Choroid plexus epithelial cell (primary cell): ENCODE data around the gene SYK.
A peak's percentile ranks its signal among the peaks of the same experiment; 100 is the strongest.

Experiments used
- DNase-seq: peaks from one replicate; pipeline ENCODE4 v3.0.0-alpha.2; 2010; ENCODE audit warnings: low read depth
- H3K4me3 ChIP-seq: 2 replicates; pipeline ENCODE4 v1.5.1; 2011; ENCODE audit warnings: low read depth, mild to moderate bottlenecking, control low read depth, low read length, moderate library complexity
- TF ChIP-seq, protein P1 (sequence below): conservative IDR thresholded peaks from 2 replicates; pipeline ENCODE4 v1.5.1; 2011; ENCODE audit warnings: low read depth, mild to moderate bottlenecking, control low read depth, inconsistent platforms, low read length, moderate library complexity

SYK gene

DNA sequence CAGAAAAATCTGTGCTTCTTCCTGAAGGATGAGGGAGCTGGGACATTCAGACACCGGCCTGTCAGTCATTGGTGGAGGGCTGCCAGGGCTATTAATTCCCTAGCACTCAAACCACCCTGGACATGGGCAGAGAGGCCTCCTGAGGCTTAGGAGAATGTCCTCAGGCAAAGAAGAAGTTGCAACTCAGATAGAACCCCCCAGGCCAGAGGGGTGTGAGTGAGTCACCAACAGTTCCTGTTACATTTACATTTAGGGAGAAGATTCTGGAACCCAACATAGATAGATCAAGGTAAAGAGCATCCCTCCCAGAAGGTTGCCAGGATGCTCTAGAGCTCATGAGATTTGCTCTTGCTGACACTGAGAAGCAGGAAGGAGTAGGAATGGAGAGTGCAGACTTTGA lies 29.2 kb upstream of the SYK start:
- TF ChIP-seq, protein P1, sequence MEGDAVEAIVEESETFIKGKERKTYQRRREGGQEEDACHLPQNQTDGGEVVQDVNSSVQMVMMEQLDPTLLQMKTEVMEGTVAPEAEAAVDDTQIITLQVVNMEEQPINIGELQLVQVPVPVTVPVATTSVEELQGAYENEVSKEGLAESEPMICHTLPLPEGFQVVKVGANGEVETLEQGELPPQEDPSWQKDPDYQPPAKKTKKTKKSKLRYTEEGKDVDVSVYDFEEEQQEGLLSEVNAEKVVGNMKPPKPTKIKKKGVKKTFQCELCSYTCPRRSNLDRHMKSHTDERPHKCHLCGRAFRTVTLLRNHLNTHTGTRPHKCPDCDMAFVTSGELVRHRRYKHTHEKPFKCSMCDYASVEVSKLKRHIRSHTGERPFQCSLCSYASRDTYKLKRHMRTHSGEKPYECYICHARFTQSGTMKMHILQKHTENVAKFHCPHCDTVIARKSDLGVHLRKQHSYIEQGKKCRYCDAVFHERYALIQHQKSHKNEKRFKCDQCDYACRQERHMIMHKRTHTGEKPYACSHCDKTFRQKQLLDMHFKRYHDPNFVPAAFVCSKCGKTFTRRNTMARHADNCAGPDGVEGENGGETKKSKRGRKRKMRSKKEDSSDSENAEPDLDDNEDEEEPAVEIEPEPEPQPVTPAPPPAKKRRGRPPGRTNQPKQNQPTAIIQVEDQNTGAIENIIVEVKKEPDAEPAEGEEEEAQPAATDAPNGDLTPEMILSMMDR = no peak
- no peak overlapping the region for H3K4me3 ChIP-seq
- DNase-seq = no peak

DNA sequence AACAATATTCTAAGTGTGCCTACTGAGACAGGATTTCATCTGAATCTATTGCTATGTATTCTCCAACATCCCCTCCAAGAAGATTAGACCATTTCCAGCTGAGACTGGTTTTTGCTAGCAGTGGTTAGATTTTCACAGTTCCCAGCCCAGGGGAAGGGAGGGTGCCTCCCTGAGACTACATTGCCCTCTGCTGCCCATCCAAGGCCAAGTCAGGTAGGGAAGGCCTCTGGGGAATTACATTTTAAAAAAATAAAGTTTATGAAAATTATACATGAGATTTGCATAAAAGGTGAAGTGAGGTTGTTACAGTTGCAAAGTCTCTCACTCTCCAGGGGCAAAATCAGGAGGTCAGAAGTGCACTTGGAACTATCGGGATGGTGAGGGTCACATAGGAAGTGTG lies 28.0 kb upstream of the SYK start:
- DNase-seq = no peak
- TF ChIP-seq, protein P1 = peak; percentile 23
- no peak overlapping the region for H3K4me3 ChIP-seq

DNA sequence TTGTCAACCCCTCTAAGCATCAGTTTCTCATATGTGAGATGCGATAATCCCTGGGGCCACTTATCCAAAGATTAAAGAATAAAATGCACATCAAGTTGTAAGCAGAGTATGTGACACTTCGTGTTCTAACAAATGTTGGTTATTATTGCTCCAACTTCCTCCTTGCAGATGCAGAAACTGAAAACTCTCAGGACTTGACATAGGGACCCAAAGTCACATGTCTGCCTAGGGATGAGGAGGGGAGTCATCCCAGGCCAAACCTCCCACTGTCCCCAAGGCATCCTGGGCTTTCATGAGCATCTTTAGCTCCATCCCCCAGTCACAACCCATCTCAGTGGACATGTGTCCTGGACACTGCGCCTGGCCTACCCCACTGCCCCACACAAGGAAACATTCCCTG lies 27.5 kb upstream of the SYK start:
- TF ChIP-seq, protein P1 = no peak
- no peak overlapping the region for H3K4me3 ChIP-seq
- DNase-seq = no peak

DNA sequence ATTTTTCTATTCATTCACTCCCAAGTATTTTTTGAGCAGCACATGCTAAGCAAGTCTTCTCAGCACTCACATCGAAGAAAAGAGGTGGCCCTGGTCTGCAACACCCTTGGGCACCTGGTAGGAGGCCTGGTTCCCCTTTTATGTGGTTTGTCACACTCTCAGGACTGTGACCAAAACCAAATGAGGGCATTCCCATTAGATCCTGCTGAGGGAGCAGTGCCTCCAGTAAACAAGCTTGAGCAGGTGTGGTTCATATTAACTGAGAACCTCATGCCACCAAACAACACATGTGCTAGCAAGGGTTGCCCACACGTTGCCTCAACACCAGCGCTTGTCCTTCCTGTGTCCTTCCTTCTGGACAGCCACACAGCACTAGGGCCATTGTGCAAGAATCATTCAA lies 26.9 kb upstream of the SYK start:
- no peak for DNase-seq
- TF ChIP-seq, protein P1 = no peak
- no peak overlapping the region for H3K4me3 ChIP-seq

DNA sequence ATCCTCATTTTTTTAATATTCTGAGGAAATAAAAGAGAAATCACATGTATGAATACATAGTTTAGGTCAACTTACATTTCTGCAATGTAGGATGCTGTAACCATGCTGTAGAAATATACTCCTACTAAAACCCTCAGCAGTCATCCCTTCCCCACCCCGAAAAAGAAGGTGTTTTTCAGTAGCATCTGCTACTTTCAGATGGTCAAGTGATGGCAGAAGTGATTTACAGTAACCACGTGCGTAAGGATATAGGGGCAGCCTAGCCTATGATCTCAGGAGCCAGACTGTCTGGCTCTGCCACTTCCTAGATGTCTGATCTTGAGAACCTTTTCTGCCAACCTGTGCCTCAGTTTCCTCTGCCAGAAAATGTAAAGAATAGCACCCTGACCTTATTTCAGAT lies 26.0 kb upstream of the SYK start:
- no peak overlapping the region for H3K4me3 ChIP-seq
- DNase-seq = no peak
- TF ChIP-seq, protein P1 = no peak

DNA sequence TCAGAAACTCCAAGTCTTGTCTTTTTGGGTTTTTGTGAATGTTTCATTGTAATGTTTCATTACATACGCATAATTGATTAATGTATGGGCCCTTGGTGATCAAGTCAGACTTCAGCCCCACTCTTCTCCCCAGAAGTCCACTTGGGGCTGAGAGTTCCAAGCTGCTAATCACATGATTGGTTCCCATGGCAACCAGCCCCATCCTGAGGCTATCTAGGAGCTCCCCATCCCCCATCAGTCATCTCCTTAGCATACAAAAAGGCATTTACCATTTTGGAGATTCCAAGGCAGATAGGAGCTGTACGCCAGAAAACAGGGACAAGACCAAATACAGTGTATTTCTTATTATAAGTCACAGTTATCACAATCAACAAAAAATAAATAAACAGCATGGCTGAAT lies 22.9 kb upstream of the SYK start:
- no peak for DNase-seq
- TF ChIP-seq, protein P1 = no peak
- H3K4me3 ChIP-seq = no peak overlapping the region

DNA sequence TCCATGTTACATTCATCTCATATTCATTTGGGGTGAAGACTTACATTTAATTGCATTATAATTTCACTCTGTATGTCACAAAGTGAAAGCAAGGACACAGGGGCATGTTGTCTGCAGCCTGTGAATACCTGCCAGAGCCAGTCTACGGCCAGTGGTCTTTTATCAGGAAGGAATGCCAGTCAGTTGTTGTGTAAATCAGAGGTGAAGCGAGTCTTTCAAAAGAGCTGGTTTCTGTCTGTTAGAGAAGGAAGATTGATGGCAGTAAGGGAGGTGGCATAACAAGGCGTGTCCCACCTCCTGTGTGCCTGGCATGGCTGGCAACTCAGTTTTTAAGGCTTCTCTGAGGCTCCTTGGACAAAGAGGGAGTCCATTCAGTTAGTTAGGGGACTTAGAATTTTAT lies 18.1 kb upstream of the SYK start:
- DNase-seq = no peak
- H3K4me3 ChIP-seq = no peak overlapping the region
- TF ChIP-seq, protein P1 = no peak
